ENCODE measurements around the gene DUSP9.

- TF ChIP-seq CTCF (IDR thresholded peaks at IDR 0.05) (no peak), POLR2A (IDR thresholded peaks at IDR 0.05) (no peak)
Measured at GRCh38 chrX:153628129-153628528, 18.9 kb upstream of the DUSP9 start.

Data from prostate gland (tissue), 2 donors.